NB4 (cell line): ENCODE results near the gene CTAG1A.

Experiments
- POLR2A ChIP-seq: IDR thresholded peaks from 2 replicates; pipeline ENCODE4 v1.6.1; 2011; ENCODE audit warnings: mild to moderate bottlenecking; ENCODE audit not compliant: insufficient read length; ENCODE audit errors: extremely low read depth
- TF ChIP-seq, protein P1 (sequence below): IDR thresholded peaks from one replicate; pipeline ENCODE4 v1.5.1; 2012; ENCODE audit warnings: low read depth, low read length
- TF ChIP-seq, protein P2 (sequence below): IDR thresholded peaks from 2 replicates; pipeline ENCODE4 v1.6.1; 2011; ENCODE audit warnings: low read depth, low read length

- TF ChIP-seq POLR2A: no peak
- TF ChIP-seq, protein P1, sequence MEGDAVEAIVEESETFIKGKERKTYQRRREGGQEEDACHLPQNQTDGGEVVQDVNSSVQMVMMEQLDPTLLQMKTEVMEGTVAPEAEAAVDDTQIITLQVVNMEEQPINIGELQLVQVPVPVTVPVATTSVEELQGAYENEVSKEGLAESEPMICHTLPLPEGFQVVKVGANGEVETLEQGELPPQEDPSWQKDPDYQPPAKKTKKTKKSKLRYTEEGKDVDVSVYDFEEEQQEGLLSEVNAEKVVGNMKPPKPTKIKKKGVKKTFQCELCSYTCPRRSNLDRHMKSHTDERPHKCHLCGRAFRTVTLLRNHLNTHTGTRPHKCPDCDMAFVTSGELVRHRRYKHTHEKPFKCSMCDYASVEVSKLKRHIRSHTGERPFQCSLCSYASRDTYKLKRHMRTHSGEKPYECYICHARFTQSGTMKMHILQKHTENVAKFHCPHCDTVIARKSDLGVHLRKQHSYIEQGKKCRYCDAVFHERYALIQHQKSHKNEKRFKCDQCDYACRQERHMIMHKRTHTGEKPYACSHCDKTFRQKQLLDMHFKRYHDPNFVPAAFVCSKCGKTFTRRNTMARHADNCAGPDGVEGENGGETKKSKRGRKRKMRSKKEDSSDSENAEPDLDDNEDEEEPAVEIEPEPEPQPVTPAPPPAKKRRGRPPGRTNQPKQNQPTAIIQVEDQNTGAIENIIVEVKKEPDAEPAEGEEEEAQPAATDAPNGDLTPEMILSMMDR: no peak
- TF ChIP-seq, protein P2, sequence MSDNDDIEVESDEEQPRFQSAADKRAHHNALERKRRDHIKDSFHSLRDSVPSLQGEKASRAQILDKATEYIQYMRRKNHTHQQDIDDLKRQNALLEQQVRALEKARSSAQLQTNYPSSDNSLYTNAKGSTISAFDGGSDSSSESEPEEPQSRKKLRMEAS: no peak
These were observed 11.5 kb downstream of the CTAG1A start for GRCh38 chrX:154596290-154596929.
